IPS DF 19.7 (cell line): ENCODE data around the gene ST3GAL3.

Source experiments
- DNase-seq: peaks from one replicate; pipeline ENCODE4 v3.0.0-alpha.2; 2013; ENCODE audit warnings: low read depth, low spot score

The ST3GAL3 gene

GRCh38 chr1:43786201-43786958 is 79.0 kb downstream of the ST3GAL3 start:
- no peak for DNase-seq

GRCh38 chr1:43786960-43787359 is 79.6 kb downstream of the ST3GAL3 start:
- no peak for DNase-seq

- no peak for DNase-seq
Observed at GRCh38 chr1:43789604-43790550, 82.5 kb downstream of the ST3GAL3 start.

GRCh38 chr1:43791243-43791642 is 83.9 kb downstream of the ST3GAL3 start:
- DNase-seq: no peak

GRCh38 chr1:43796111-43796581 is 88.8 kb downstream of the ST3GAL3 start:
- DNase-seq: no peak

- no peak for DNase-seq
Observed at GRCh38 chr1:43797891-43798290, 90.6 kb downstream of the ST3GAL3 start.

GRCh38 chr1:43799656-43800635 is 92.6 kb downstream of the ST3GAL3 start:
- no peak for DNase-seq

GRCh38 chr1:43800771-43801170 is 93.4 kb downstream of the ST3GAL3 start:
- no peak for DNase-seq

GRCh38 chr1:43801203-43801602 is 93.9 kb downstream of the ST3GAL3 start:
- DNase-seq: no peak

- no peak for DNase-seq
Observed at GRCh38 chr1:43802356-43802980, 95.1 kb downstream of the ST3GAL3 start.

- DNase-seq: no peak
Observed at GRCh38 chr1:43803105-43803504, 95.8 kb downstream of the ST3GAL3 start.

GRCh38 chr1:43803646-43804045 is 96.3 kb downstream of the ST3GAL3 start:
- no peak for DNase-seq

- no peak for DNase-seq
Observed at GRCh38 chr1:43804569-43804968, 97.2 kb downstream of the ST3GAL3 start.

GRCh38 chr1:43805340-43805739 is 98.0 kb downstream of the ST3GAL3 start:
- DNase-seq: no peak

GRCh38 chr1:43806183-43806582 is 98.8 kb downstream of the ST3GAL3 start:
- no peak for DNase-seq

GRCh38 chr1:43809097-43809673 is 101.8 kb downstream of the ST3GAL3 start:
- DNase-seq: no peak

- no peak for DNase-seq
Observed at GRCh38 chr1:43812579-43812978, 105.2 kb downstream of the ST3GAL3 start.

- DNase-seq: no peak
Observed at GRCh38 chr1:43814401-43814800, 107.1 kb downstream of the ST3GAL3 start.

GRCh38 chr1:43817304-43817939 is 110.1 kb downstream of the ST3GAL3 start:
- DNase-seq: no peak

GRCh38 chr1:43818691-43819090 is 111.4 kb downstream of the ST3GAL3 start:
- no peak for DNase-seq
